ENCODE results near the gene PAF1.

PAF1 gene

GRCh38 chr19:39406656-39407409 is 15.9 kb upstream of the PAF1 start, which contains the start of gene ZFP36:
Gene ZFP36, plus strand, starts transcription at chr19:39406847. Its CDS starts 58 bp downstream, at chr19:39406905.
- in situ Hi-C loops (cut with MboI; ENCODE audit: low sequenced_read_pairs), result no loop called here

GRCh38 chr19:39405958-39406655 is 15.2 kb upstream of the PAF1 start:
- in situ Hi-C loops (cut with MboI; ENCODE audit: low sequenced_read_pairs), result no loop called here

GRCh38 chr19:39405261-39405957 is 14.5 kb upstream of the PAF1 start:
- in situ Hi-C loops (cut with MboI; ENCODE audit: low sequenced_read_pairs), result no loop called here

- in situ Hi-C loops (cut with MboI; ENCODE audit: low sequenced_read_pairs), result no loop called here
Measured at GRCh38 chr19:39403331-39404312, 12.7 kb upstream of the PAF1 start.

DNA sequence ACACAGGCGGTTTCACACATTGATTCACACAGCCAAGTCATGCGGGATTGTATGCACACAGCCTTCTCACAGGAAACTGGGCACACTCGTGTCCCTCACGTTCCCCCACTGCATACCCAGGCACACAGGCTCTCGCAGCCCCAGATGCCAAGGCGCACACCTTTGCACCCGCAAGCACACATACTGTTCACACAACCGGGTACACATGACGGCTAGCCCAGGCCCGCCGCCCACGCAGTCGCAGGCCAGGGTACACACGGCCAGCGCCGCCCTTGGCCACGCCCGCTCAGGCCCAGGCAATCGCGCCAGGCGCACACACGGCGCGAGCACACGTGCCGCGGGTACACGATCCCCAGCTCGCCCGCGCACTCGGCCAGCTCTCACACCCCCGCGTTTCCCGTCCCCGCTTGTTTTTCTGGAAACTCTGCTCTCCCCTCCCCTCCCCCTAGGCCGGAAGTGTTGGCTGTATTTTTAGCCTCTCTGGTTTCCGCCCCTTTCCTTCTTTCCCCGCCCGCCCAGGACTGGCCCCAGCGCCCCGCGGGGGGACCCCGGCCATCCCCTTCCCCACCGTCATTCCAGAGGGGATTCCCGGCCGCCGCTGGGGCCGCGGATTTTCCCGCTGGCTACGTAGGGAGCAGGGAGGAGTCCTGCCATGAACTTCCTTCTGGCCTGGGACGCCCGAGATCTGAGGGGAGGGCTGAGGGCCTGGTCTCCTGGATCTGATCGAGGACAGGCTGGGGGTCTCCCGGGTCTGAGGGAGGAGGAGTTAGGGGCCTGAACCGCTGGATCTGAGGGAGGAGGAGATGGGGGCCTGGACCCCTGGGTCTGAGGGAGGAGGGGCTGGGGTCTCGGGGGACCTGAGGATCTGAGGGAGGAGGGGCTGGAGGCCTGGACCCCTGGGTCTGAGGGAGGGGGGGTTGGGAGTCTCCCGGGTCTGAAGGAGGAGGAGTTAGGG is 11.7 kb upstream of the PAF1 start:
- in situ Hi-C loops (cut with MboI; ENCODE audit: low sequenced_read_pairs), result no loop called here

- in situ Hi-C loops (cut with MboI; ENCODE audit: low sequenced_read_pairs), result no loop called here
Measured at GRCh38 chr19:39401549-39402345, 10.8 kb upstream of the PAF1 start.

DNA sequence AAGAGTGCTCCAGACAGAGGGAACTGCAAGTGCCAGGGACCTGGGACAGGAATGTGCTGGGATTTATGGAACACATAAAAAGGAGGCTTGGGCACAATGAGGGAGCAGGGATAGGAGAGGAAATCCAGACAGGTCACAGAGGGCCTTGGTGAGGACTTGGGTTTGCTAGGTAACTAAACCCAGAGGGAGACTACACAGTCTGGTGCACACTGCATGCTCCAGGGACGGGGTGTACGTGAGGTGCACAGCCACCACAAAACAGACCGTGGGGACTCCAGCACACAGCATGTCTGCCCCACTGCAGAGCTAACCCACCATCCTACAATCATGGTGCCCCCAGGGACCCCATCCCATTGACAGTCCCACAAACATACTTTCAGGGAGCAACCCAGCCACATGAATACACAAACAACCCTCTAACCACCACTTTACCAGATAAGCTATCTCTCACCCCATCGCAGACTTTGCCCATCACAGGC is 10.2 kb upstream of the PAF1 start:
- in situ Hi-C loops (cut with MboI; ENCODE audit: low sequenced_read_pairs), result no loop called here

GRCh38 chr19:39400061-39400460 is 9.2 kb upstream of the PAF1 start:
- in situ Hi-C loops (cut with MboI; ENCODE audit: low sequenced_read_pairs), result no loop called here

DNA sequence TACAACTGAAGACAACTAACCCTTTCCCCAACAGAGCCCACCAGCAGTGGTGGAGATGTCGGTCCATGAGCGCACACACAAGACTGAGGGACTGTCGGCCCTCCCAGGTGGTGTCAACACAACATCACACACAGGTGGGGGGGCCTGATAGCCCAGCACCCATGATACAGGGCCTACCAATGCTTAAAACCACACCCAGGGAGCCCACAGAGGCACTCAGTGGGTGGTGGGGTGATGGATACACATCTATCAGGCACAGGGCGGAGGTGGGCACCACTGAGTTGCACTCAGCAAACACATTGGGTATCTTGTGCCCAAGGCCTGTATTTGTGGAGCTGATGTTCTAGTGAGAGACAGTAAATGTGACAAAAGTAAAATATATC is 8.8 kb upstream of the PAF1 start:
- in situ Hi-C loops (cut with MboI; ENCODE audit: low sequenced_read_pairs), result no loop called here

GRCh38 chr19:39398297-39398864 is 7.5 kb upstream of the PAF1 start:
- in situ Hi-C loops (cut with MboI; ENCODE audit: low sequenced_read_pairs), result no loop called here

DNA sequence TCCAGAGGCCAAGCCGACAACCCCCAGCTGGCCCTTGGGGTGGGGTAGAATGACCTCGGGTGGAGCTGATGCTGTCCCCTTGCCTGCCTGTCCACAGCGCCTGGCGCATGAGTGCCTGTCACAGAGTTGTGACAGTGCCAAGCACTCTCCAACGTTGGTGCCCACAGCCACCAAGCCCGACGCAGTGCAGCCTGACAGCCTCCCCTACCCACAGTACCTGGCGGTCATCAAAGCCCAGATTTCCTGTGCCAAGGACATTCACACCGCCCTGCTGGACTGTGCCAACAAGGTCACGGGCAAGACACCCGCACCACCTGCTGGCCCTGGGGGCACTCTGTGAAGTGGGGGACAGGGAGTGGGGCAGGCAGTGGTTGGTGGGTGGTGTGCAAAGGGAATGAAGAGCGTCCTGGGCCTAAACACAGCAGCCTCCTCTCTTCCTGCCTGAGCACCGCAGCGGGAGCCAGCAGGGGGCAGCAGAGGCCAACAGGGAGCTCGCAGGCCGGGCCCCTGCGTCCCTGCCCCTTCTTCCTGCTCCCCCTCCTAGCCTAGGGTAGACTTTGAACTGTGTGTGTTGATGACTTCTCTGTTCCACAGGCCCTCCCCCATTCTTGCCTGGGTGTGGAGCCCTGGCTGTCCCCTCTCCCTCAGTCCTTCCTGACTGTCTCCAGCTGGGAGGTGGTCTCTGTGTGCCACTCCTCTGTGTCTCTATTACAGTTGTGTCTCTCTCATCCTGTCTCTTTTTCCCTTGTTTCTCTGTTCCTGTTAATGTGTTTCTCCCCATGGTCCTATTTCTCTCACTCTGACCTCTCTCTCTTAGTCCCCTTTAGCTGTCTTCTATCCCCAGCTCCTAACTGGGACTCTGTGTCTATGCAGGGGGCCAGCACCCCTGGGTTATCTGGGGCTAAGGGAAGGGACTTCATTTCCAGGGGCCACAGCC is 6.7 kb upstream of the PAF1 start:
- in situ Hi-C loops (cut with MboI; ENCODE audit: low sequenced_read_pairs), result no loop called here

DNA sequence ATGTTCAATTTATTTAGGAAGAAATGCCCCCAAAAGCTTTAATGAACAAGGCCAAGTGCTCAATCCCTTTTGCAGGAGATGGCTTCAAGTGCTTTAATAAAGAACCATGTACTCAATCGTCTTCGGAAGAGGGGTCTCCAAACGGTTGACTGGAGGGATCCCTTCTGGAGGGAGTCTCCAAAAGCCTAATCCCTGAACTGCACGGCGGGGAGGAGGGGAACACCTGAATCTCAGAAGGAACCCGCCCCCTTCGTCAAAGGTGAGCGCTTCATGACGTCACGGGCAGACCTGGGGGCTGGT is 505 bp downstream of the PAF1 start:
- in situ Hi-C loops (cut with MboI; ENCODE audit: low sequenced_read_pairs), result no loop called here

- in situ Hi-C loops (cut with MboI; ENCODE audit: low sequenced_read_pairs), result no loop called here
Measured at GRCh38 chr19:39389631-39390414, 1.1 kb downstream of the PAF1 start.

DNA sequence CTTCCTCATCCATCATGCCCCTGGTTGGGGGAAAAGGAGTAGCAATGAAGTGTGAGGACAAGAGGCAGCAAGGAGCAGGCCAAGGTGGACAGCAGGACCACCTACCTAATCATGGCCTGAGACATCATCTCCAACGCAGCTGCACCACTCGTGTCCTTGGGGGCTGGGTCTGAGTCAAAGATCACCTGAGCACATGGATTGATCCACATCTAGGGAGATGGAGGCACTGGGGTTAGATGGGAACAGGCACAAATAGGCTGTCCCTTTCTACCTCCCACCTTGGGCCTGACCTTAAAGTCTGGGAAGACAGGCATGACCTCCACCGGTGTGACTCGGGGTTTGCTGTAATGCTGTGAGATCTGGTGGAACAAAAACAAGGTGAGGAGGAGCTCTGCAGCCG is 2.2 kb downstream of the PAF1 start:
- in situ Hi-C loops (cut with MboI; ENCODE audit: low sequenced_read_pairs), result no loop called here

DNA sequence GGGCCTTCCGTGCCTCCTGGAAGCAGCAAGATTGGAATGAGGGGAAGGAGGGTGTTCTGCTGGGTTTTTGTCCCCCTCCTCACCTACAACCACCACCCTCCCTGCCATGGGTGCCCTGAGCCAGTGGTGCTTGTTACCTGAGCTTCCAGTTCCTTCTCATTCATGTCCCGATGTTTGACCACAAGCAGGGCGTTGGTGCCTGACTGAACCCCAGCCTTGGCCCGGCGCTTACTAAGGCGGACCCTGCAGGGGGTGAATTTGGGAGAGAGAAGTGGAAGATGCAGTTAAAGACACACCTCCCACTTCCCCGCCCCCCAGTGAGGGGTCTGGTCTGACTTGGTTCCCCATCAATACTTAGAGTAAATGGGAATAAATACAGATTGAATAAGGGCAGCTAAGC is 4.3 kb downstream of the PAF1 start:
- in situ Hi-C loops (cut with MboI; ENCODE audit: low sequenced_read_pairs), result no loop called here

DNA sequence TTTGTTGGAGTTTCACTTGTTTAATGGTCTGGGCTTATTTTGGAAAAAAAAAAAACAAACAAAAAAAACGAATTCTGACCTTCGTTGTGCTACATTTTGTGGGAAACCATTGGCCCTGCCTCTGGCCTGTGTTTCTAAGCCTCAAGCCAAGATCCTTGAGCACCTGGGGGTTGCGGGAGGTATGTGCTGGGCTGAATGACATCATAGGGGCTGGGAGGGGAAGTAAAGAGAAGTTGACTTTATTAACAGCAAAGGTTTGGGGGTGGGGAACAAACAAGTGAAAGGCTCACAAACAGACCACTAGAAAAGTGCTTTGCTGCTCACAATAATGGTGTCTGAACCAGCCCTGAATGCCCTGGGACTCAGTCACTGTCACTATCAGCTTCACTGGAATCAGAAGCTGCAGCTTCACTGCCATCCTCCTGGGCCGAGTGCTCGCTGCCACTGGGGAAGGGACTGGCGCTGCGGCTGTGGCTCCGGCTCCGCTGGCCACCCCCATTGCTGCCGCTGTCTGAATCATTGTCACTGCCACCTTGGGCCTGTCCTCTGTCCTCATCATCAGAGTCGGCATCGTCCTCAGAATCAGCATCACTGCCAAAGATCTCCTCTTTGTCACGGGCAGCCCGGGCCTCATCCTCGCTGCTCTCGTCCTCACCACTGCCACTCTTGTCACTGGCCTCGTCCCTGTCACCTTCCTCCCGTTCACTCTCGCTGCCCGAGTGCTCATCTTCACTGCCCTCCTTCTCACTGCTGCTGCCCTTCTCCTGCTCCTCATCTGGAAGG is 5.1 kb downstream of the PAF1 start:
- in situ Hi-C loops (cut with MboI; ENCODE audit: low sequenced_read_pairs), result no loop called here

All from HL-60/S4 treated with retinoic acid at 250 ng/mL for 4 days and 3 days (cell line).